ENCODE results near the gene TOR1A.

DNA sequence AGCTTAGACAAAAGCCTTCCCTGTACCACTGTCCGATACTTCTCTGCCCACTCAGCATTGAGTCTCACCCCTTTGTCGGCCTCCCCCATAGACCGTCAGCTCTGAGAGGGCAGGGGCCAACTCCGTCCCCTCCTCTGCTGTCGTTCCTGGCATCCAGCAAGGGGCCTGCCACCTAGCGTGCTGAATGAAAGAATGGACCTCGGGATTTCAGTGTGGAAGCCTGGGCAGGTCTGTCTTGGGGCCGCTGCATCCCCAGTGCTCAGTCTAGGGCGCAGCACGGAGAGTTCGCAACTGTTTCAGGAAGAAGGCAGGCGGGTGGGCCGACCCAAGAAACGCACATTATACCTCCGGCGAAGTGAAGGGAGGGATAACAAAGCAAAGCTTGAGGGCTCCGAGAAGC lies 22.4 kb downstream of the TOR1A start:
- TF ChIP-seq, protein P1, sequence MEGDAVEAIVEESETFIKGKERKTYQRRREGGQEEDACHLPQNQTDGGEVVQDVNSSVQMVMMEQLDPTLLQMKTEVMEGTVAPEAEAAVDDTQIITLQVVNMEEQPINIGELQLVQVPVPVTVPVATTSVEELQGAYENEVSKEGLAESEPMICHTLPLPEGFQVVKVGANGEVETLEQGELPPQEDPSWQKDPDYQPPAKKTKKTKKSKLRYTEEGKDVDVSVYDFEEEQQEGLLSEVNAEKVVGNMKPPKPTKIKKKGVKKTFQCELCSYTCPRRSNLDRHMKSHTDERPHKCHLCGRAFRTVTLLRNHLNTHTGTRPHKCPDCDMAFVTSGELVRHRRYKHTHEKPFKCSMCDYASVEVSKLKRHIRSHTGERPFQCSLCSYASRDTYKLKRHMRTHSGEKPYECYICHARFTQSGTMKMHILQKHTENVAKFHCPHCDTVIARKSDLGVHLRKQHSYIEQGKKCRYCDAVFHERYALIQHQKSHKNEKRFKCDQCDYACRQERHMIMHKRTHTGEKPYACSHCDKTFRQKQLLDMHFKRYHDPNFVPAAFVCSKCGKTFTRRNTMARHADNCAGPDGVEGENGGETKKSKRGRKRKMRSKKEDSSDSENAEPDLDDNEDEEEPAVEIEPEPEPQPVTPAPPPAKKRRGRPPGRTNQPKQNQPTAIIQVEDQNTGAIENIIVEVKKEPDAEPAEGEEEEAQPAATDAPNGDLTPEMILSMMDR (IDR thresholded peaks at IDR 0.05), result no peak
- no peak for TF ChIP-seq POLR2A (IDR thresholded peaks at IDR 0.05)
